H1 (cell line): ENCODE results near the gene THADA. TPM values are rescaled to one million over a fixed set of nuclear protein-coding genes. Genes with fewer than 3 reads are reported as not detected.

Source experiments
- CTCF ChIA-PET: fragments of 300-600 bp; sonication (Branson Sonifier 250); formaldehyde crosslinking; loops from one replicate; lab custom pipeline; 2021; ENCODE audit not compliant: partially characterized antibody; lab: Charles Lee
- POLR2A ChIA-PET: fragments of 300-600 bp; sonication (Branson Sonifier 250); formaldehyde crosslinking; loops from one replicate; lab custom pipeline; 2021; ENCODE audit warnings: inconsistent platforms; ENCODE audit not compliant: partially characterized antibody; lab: Charles Lee
- DNase-seq, 2 experiments: peaks; one replicate each; pipeline versions ENCODE4 v3.0.0 to v3.0.0-alpha.2; 2010 to 2022; ENCODE audit warnings: low spot score in 2 of 2, low read depth in 1 of 2, mixed read lengths in 1 of 2
- FAIRE-seq: peaks from 2 replicates; lab custom pipeline; 2011; peaks lifted over from hg19 to GRCh38; lab: Jason Lieb, UNC
- H2AFZ ChIP-seq: 2 replicates; pipeline ENCODE4 v1.8.1; 2012; ENCODE audit warnings: low read length, inconsistent platforms
- H2AK5ac ChIP-seq: 2 replicates; pipeline ENCODE4 v1.6.1; 2013; ENCODE audit warnings: low read depth, low read length
- H2BK120ac ChIP-seq: replicated peaks from 2 replicates; pipeline ENCODE3; 2013; ENCODE audit warnings: low read depth, low read length, inconsistent platforms
- H2BK12ac ChIP-seq: 2 replicates; pipeline ENCODE4 v1.6.1; 2013; ENCODE audit warnings: low read depth, low read length
- H2BK15ac ChIP-seq: 2 replicates; pipeline ENCODE4 v1.6.1; 2013; ENCODE audit warnings: low read length
- H2BK20ac ChIP-seq: 2 replicates; pipeline ENCODE4 v1.6.1; 2013; ENCODE audit warnings: low read length
- H2BK5ac ChIP-seq: 2 replicates; pipeline ENCODE4 v1.6.1; 2013; ENCODE audit warnings: low read depth, low read length
- H3K14ac ChIP-seq: 2 replicates; pipeline ENCODE4 v1.6.1; 2013; ENCODE audit warnings: inconsistent platforms; ENCODE audit not compliant: insufficient read length
- H3K18ac ChIP-seq: 2 replicates; pipeline ENCODE4 v1.6.1; 2013; ENCODE audit warnings: low read length; ENCODE audit errors: extremely low read depth
- H3K23ac ChIP-seq: 2 replicates; pipeline ENCODE4 v1.6.1; 2013; ENCODE audit warnings: inconsistent platforms; ENCODE audit not compliant: insufficient read length
- H3K23me2 ChIP-seq: 2 replicates; pipeline ENCODE4 v1.6.1; 2013; ENCODE audit warnings: low read depth, low read length
- H3K27ac ChIP-seq: 2 replicates; pipeline ENCODE4 v1.6.1; 2011; ENCODE audit warnings: low read depth, low read length, inconsistent platforms
- H3K27me3 ChIP-seq, 4 experiments: replicated peaks in 1 of 4; 1 replicate in 1 of 4; 2 replicates in 3 of 4; pipeline versions ENCODE4 v1.6.1 to v1.8.1; 2011 to 2013; ENCODE audit warnings: low read length in 3 of 4, mild to moderate bottlenecking in 3 of 4, inconsistent platforms in 2 of 4, mixed read lengths in 2 of 4, moderate library complexity in 1 of 4; ENCODE audit not compliant: control insufficient read depth in 3 of 4, insufficient read depth in 3 of 4; ENCODE audit errors: extremely low read depth in 1 of 4
- H3K36me3 ChIP-seq, 4 experiments: 2 replicates each; pipeline versions ENCODE4 v1.6.1 to v1.8.1; 2011 to 2013; ENCODE audit warnings: mild to moderate bottlenecking in 4 of 4, low read length in 3 of 4, moderate library complexity in 2 of 4, control low read depth in 1 of 4, inconsistent platforms in 1 of 4; ENCODE audit not compliant: insufficient read depth in 4 of 4, control insufficient read depth in 2 of 4
- H3K4ac ChIP-seq: replicated peaks from 2 replicates; pipeline ENCODE3; 2013; ENCODE audit warnings: low read length, low read depth, mixed read lengths, inconsistent platforms; ENCODE audit not compliant: insufficient read length
- H3K4me1 ChIP-seq, 4 experiments: replicated peaks in 1 of 4; 1 replicate in 1 of 4; 2 replicates in 3 of 4; pipeline versions ENCODE4 v1.6.1 to v1.8.1; 2011 to 2013; ENCODE audit warnings: low read length in 3 of 4, inconsistent platforms in 2 of 4, mixed read lengths in 1 of 4; ENCODE audit not compliant: insufficient read depth in 4 of 4, control insufficient read depth in 3 of 4
- H3K4me2 ChIP-seq, 2 experiments: 2 replicates each; pipeline versions ENCODE4 v1.6.1 to v1.8.1; 2011 to 2013; ENCODE audit warnings: low read depth in 2 of 2, low read length in 2 of 2, control low read depth in 1 of 2, inconsistent platforms in 1 of 2, mild to moderate bottlenecking in 1 of 2; ENCODE audit not compliant: insufficient read depth in 1 of 2
- H3K4me3 ChIP-seq, 4 experiments: fragments of 200-600, 300-600 bp in 1 of 4; sonication (generic), shearing (Covaris generic), sonication (Bioruptor Twin) in 1 of 4; 2 replicates each; pipeline versions ENCODE4 v1.5.1 to v1.8.1; 2011 to 2016; ENCODE audit warnings: low read length in 4 of 4, low read depth in 3 of 4, control low read depth in 2 of 4, inconsistent platforms in 2 of 4, mild to moderate bottlenecking in 2 of 4, mixed read lengths in 1 of 4, moderate library complexity in 1 of 4; ENCODE audit not compliant: insufficient read depth in 2 of 4; ENCODE audit errors: extremely low read depth in 1 of 4
- H3K56ac ChIP-seq: replicated peaks from 2 replicates; pipeline ENCODE3; 2013; ENCODE audit warnings: low read depth, mild to moderate bottlenecking, mixed read lengths, low read length, inconsistent platforms; ENCODE audit not compliant: insufficient read length
- H3K79me1 ChIP-seq: 2 replicates; pipeline ENCODE4 v1.6.1; 2013; ENCODE audit warnings: low read depth, low read length, control low read depth
- H3K79me2 ChIP-seq, 2 experiments: 2 replicates each; pipeline versions ENCODE4 v1.6.1 to v1.8.1; 2012 to 2013; ENCODE audit warnings: low read length in 2 of 2, mild to moderate bottlenecking in 2 of 2, inconsistent platforms in 1 of 2; ENCODE audit not compliant: insufficient read depth in 2 of 2, control insufficient read depth in 1 of 2
- H3K9ac ChIP-seq, 4 experiments: replicated peaks in 1 of 4; 1 replicate in 1 of 4; 2 replicates in 3 of 4; pipeline versions ENCODE4 v1.6.1 to v1.8.1; 2011 to 2013; ENCODE audit warnings: low read depth in 3 of 4, low read length in 3 of 4, control low read depth in 2 of 4, mild to moderate bottlenecking in 2 of 4, moderate library complexity in 2 of 4, inconsistent platforms in 1 of 4; ENCODE audit errors: extremely low read depth in 1 of 4
- H3K9me3 ChIP-seq, 2 experiments: 2 replicates each; pipeline versions ENCODE4 v1.6.1 to v1.8.1; 2012 to 2013; ENCODE audit warnings: mild to moderate bottlenecking in 2 of 2, moderate library complexity in 2 of 2, control low read depth in 1 of 2, inconsistent platforms in 1 of 2, low read depth in 1 of 2, low read length in 1 of 2, mixed read lengths in 1 of 2; ENCODE audit not compliant: insufficient read depth in 2 of 2
- H4K20me1 ChIP-seq, 2 experiments: replicated peaks in 1 of 2; 2 replicates each; pipeline versions ENCODE3 to v1.8.1; 2011 to 2013; ENCODE audit warnings: inconsistent platforms in 2 of 2, low read length in 2 of 2, mild to moderate bottlenecking in 1 of 2; ENCODE audit not compliant: insufficient read depth in 2 of 2, control insufficient read depth in 1 of 2
- H4K5ac ChIP-seq: 2 replicates; pipeline ENCODE4 v1.6.1; 2013; ENCODE audit warnings: low read length, low read depth, mixed read lengths, inconsistent platforms; ENCODE audit not compliant: insufficient read length
- H4K8ac ChIP-seq: 2 replicates; pipeline ENCODE4 v1.8.0; 2013; ENCODE audit warnings: mild to moderate bottlenecking, moderate library complexity, low read length, inconsistent platforms; ENCODE audit not compliant: insufficient read depth; ENCODE audit errors: extremely low read depth
- H4K91ac ChIP-seq: replicated peaks from 2 replicates; pipeline ENCODE3; 2013; ENCODE audit warnings: low read length, mixed read lengths, inconsistent platforms; ENCODE audit not compliant: insufficient read length
- CTCF ChIP-seq, 3 experiments: IDR thresholded peaks; 1 replicate in 2 of 3; 2 replicates in 1 of 3; pipeline versions ENCODE4 v1.5.1 to v1.6.1; 2011; ENCODE audit warnings: low read length in 3 of 3, mild to moderate bottlenecking in 3 of 3, inconsistent platforms in 2 of 3, low read depth in 1 of 3, moderate library complexity in 1 of 3; ENCODE audit not compliant: insufficient read depth in 1 of 3; ENCODE audit errors: control extremely low read depth in 1 of 3
- JUND ChIP-seq: IDR thresholded peaks from 2 replicates; pipeline ENCODE4 v1.6.1; 2011; ENCODE audit warnings: mild to moderate bottlenecking, improper control_type of control experiment, low read length
- KDM1A ChIP-seq: fragments of 200-600, 300-600 bp; sonication (generic); IDR thresholded peaks from 2 replicates; pipeline ENCODE4 v1.7.1; 2016; ENCODE audit warnings: mild to moderate bottlenecking, low read length, borderline replicate concordance
- KDM4A ChIP-seq: IDR thresholded peaks from one replicate; pipeline ENCODE4 v1.7.1; 2012; ENCODE audit warnings: low read depth, mild to moderate bottlenecking, moderate library complexity, low read length, inconsistent platforms; ENCODE audit not compliant: severe bottlenecking
- MAX ChIP-seq: IDR thresholded peaks from 2 replicates; pipeline ENCODE4 v1.6.1; 2012; ENCODE audit warnings: inconsistent platforms
- NRF1 ChIP-seq: IDR thresholded peaks from 2 replicates; pipeline ENCODE4 v1.6.1; 2011; ENCODE audit warnings: mild to moderate bottlenecking, low read depth, low read length, improper control_type of control experiment
- RNF2 ChIP-seq: fragments of 200-900, 300-1000 bp; sonication (generic); IDR thresholded peaks from 2 replicates; pipeline ENCODE4 v1.7.1; 2016; ENCODE audit warnings: borderline replicate concordance, low read depth, mild to moderate bottlenecking, antibody characterized with exemption, low read length; ENCODE audit not compliant: poor library complexity, severe bottlenecking; ENCODE audit errors: missing control alignments
- SAP30 ChIP-seq: fragments of 300-600 bp; sonication (generic); IDR thresholded peaks from 2 replicates; pipeline ENCODE4 v1.7.1; 2012; ENCODE audit warnings: low read length, moderate library complexity, mild to moderate bottlenecking, inconsistent platforms; ENCODE audit not compliant: insufficient read depth, insufficient replicate concordance
- SP1 ChIP-seq: IDR thresholded peaks from 2 replicates; pipeline ENCODE4 v1.6.1; 2011; ENCODE audit warnings: low read depth, low read length
- SRF ChIP-seq: IDR thresholded peaks from 2 replicates; pipeline ENCODE4 v1.6.1; 2011; ENCODE audit warnings: mild to moderate bottlenecking, low read depth, low read length, moderate library complexity
- TCF12 ChIP-seq: IDR thresholded peaks from 2 replicates; pipeline ENCODE4 v1.6.1; 2011; ENCODE audit warnings: low read depth, mild to moderate bottlenecking, low read length
- WGBS, 2 experiments: shearing (Covaris generic) in 1 of 2; methylation state at CpG; one replicate each; pipeline versions ENCODE4 v1.1.6 to v1.1.7; 2013 to 2015; ENCODE audit warnings: low lambda C conversion rate in 2 of 2, mixed read lengths in 2 of 2, inconsistent platforms in 1 of 2, low coverage in 1 of 2, missing lambda C conversion rate in 1 of 2; ENCODE audit not compliant: insufficient replicate concordance in 2 of 2, insufficient coverage in 1 of 2, insufficient read length in 1 of 2; ENCODE audit errors: extremely low coverage in 1 of 2, missing lambda C conversion rate in 1 of 2; 5-methylcytosine and 5-hydroxymethylcytosine counted together
- polyA plus RNA-seq, 7 experiments: library from polyadenylated mRNA; depleted of rRNA in 3 of 7; stranded (reverse) in 5 of 7; unstranded in 2 of 7; fragments of >200 nt in 5 of 7; fragments of 200-250 nt in 2 of 7; gene quantifications; 1 replicate in 5 of 7; 2 replicates in 1 of 7; 4 replicates in 1 of 7; pipeline versions ENCODE4 v1.2.1 to v1.2.3, GENCODE V29; 2011 to 2013; ENCODE audit warnings: missing spikeins in 2 of 7, mixed read lengths in 2 of 7
- total RNA-seq: library from RNA; stranded (reverse); fragmentation: NEBNext Ultra II Directional; extraction: Animal tissue kit (Norgen Biotek cat#: 25700); gene quantifications from 2 replicates; pipeline ENCODE4 v1.2.1, GENCODE V29; 2021

The THADA gene
- total and polyA plus RNA-seq, 2 of the 8 experiments (the other 6 are each of a cell fraction or from before 2014, with no cell fraction given), result 22.4 to 26.8 TPM

- H3K56ac ChIP-seq, result no peak overlapping the region
- POLR2A ChIA-PET, result no interaction called here
- H4K91ac ChIP-seq, result no peak overlapping the region
- no peaks in the 10 kb centered on the region for H3K4me1 ChIP-seq
- no peak overlapping the region for H3K9ac ChIP-seq
- H3K23me2 ChIP-seq, result no peaks in the 10 kb centered on the region
- H3K79me2 ChIP-seq, result no peaks in the 10 kb centered on the region
- no peak overlapping the region for H4K8ac ChIP-seq
- H3K4me3 ChIP-seq, result no peak overlapping the region
- no peaks in the 10 kb centered on the region for H4K20me1 ChIP-seq
- H3K36me3 ChIP-seq, result no peaks in the 10 kb centered on the region
- no peaks in the 10 kb centered on the region for H3K9me3 ChIP-seq
- no peak overlapping the region for H3K18ac ChIP-seq
- H3K79me1 ChIP-seq, result no peaks in the 10 kb centered on the region; the same call in 1 of the 2 replicates
- no peak overlapping the region for H2BK20ac ChIP-seq
- FAIRE-seq (no peak), DNase-seq (no peak)
- no peak overlapping the region for H3K4ac ChIP-seq
- H3K27ac ChIP-seq, result no peak overlapping the region
- no peak overlapping the region for H2AK5ac ChIP-seq
- no peaks in the 10 kb centered on the region for H3K27me3 ChIP-seq
- no peak overlapping the region for H3K4me2 ChIP-seq
- H2BK15ac ChIP-seq, result no peak overlapping the region
- H4K5ac ChIP-seq, result no peak overlapping the region
- no peak overlapping the region for H2BK5ac ChIP-seq
- H2BK120ac ChIP-seq, result no peak overlapping the region
- H3K23ac ChIP-seq, result no peak overlapping the region
- no peak overlapping the region for H2AFZ ChIP-seq
- 97% methylated on average over 3 of the region's 3 CpGs; no CpG with 5 or more reads in 1 of the 2 experiments for WGBS, 2 experiments
- no peak overlapping the region for H3K14ac ChIP-seq
- H2BK12ac ChIP-seq, result no peak overlapping the region
- CTCF ChIA-PET, result interaction anchor here (0.6 to 1.3 kb wide), 2 partner anchors 13 to 375 kb away, joined by 4 read pairs; no protein-coding TSS in a partner anchor
- TF ChIP-seq MAX, result no peak
- no peak for TF ChIP-seq KDM4A
- TF ChIP-seq TCF12, result no peak
- no peak for TF ChIP-seq JUND
- no peak for TF ChIP-seq SP1
- no peak for TF ChIP-seq NRF1
- no peak for TF ChIP-seq RNF2
- TF ChIP-seq CTCF (IDR thresholded peaks at IDR 0.05; ENCODE audit: control extremely low read depth in 1 of 3, insufficient read depth in 1 of 3, low read depth in 1 of 3, low read length in 3 of 3), result no peak
- no peak for TF ChIP-seq KDM1A
- no peak for TF ChIP-seq SAP30
- no peak for TF ChIP-seq SRF
Observed at GRCh38 chr2:43511199-43511598, 84.6 kb downstream of the THADA start.
